ENCODE results near the gene IQSEC1. TPM values are rescaled to one million over a fixed set of nuclear protein-coding genes. Genes with fewer than 3 reads are reported as not detected.

Gene IQSEC1
- polyA plus RNA-seq, 2 of the 4 experiments (the other 2 are of a cell fraction), result 3.7 to 10.7 TPM

DNA sequence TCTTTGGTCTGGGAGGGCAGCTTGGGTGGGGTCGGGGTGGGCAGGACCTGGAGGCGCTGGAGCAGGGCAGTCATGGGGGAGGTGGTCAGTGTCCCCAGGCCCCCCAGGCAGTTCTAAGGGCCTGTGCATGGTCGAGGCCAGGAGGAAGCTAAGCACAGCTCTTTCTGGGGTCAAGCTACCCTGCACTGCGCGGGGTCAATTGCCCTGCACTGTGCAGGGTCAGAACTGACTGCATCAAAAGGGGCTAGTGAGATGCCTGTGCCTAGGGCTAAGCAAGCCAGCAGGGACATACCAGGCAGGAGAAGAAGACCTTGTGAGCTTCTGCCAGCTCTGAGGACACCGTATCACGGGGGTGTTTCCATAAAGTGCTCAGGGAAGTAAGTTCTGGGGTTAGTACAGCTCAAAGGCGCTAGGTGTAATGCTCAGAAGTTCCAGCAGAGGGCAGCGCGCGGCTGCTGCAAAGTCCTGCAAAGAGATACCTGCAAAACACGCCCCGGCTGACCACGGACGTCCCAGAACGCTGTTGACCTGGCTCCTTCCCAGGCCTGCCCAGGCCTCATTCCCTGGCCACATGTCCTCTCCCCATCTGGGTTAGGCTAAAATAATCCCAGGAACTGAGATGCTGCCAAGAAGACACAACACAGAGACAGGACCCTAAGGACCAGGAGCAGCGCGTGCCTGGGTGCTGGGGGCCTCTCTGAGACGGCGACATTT lies 18.8 kb upstream of the IQSEC1 start:
- ATAC-seq (peak; percentile 79 to 94), FAIRE-seq (no peak), DNase-seq (ENCODE audit: low read depth in 1 of 2, low spot score in 1 of 2) (peak; percentile 80 to 83)
- 33% methylated on average over 18 of the region's 20 CpGs for WGBS (ENCODE audit: missing lambda C conversion rate)
- H3K4me3 ChIP-seq, result no peak overlapping the region
- H3K9me3 ChIP-seq, result no peaks in the 10 kb centered on the region
- H3K4me2 ChIP-seq, result 0 out of 3 replicates have a peak overlapping the region, but pooled peaks have one; percentile 23
- no peak overlapping the region for H3K27ac ChIP-seq
- ChIA-PET POLR2A (interaction anchor here (0.7 to 1.8 kb wide), 2 partner anchors 360 to 388 kb away, joined by 4 to 7 read pairs; partner anchors contain the start of gene HDAC11), CTCF (interaction anchor here (0.6 to 4.5 kb wide), 105 partner anchors 10 to 562 kb away, joined by 3 to 127 read pairs (median 4); partner anchors contain the start of genes HDAC11 and IQSEC1)
- TF ChIP-seq, protein P1, sequence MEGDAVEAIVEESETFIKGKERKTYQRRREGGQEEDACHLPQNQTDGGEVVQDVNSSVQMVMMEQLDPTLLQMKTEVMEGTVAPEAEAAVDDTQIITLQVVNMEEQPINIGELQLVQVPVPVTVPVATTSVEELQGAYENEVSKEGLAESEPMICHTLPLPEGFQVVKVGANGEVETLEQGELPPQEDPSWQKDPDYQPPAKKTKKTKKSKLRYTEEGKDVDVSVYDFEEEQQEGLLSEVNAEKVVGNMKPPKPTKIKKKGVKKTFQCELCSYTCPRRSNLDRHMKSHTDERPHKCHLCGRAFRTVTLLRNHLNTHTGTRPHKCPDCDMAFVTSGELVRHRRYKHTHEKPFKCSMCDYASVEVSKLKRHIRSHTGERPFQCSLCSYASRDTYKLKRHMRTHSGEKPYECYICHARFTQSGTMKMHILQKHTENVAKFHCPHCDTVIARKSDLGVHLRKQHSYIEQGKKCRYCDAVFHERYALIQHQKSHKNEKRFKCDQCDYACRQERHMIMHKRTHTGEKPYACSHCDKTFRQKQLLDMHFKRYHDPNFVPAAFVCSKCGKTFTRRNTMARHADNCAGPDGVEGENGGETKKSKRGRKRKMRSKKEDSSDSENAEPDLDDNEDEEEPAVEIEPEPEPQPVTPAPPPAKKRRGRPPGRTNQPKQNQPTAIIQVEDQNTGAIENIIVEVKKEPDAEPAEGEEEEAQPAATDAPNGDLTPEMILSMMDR (IDR thresholded peaks at IDR 0.05), result peak; percentile 85
- TF ChIP-seq SMC3 (IDR thresholded peaks at IDR 0.05) (peak; percentile 86), KDM1A (IDR thresholded peaks at IDR 0.05; ENCODE audit: low read depth) (no peak), EP300 (IDR thresholded peaks at IDR 0.05) (no peak), RAD21 (conservative IDR thresholded peaks at IDR 0.05 in 1 of 2, IDR thresholded peaks at IDR 0.05 in 1 of 2) (peak; percentile 89 to 92)
- H3K4me1 ChIP-seq, result no peaks in the 10 kb centered on the region

DNA sequence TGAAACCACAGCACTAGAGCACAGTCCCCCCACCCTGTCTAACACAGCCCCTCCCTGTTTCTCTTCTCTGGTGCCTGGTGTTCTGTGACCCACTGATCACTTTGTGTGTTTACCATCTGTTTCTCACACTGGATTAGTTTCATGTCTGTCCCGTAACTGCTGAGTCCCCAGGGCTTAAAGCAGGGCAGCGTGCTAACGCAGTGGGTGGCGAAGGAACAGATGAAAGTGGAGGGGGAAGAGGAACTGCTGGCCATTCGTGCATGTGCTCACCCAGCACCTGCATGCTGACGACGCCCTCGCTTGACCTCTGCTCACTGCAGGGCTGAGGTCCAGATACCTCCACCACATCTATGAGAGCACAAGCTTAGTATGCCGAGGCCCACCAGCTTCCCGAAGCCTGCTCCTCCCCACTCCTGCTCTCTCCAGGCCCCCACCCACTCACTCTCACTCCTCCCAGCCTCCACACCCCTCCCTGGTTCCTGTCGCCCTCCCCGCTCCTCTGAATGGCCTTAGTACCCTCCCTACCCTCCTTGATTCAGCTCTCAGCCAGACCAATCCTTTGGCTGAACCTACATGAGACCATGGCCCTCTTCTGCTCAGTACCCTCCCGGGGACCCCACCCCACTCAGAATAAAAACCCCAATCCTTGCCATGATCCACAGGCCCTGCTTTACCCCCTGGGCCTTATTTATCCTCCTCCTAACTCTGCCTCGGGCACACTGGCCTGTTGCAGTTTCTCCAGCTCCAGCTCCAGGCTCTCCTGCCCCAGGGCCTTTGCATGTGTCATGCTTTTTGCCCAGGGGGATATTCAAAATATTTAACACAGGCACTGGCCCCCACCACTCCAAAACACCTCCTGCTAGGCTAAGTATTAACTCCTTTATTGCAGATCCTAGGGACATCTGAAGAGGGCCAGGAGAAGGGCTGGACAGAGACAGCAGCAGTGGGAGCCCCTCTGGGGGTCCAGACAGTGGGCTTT lies 15.1 kb upstream of the IQSEC1 start:
- ChIA-PET CTCF (interaction anchor here (0.8 to 1.6 kb wide), 2 partner anchors 364 to 408 kb away, joined by 4 read pairs; no protein-coding TSS in a partner anchor), POLR2A (no interaction called here)
- no peak for DNase-seq (ENCODE audit: low read depth in 1 of 2, low spot score in 1 of 2)
- 82% methylated on average over 14 of the region's 14 CpGs for WGBS (ENCODE audit: missing lambda C conversion rate)
- Histone ChIP-seq H3K27ac (no peak overlapping the region), H3K4me3 (no peak overlapping the region), H3K4me1 (no peaks in the 10 kb centered on the region), H3K9me3 (no peaks in the 10 kb centered on the region), H3K4me2 (no peak overlapping the region)
- ATAC-seq, result no peak
- TF ChIP-seq HOXB5 (CRISPR knock-in tag; IDR thresholded peaks at IDR 0.05), result no peak
- no peak for TF ChIP-seq TP53 (CRISPR knock-in tag; IDR thresholded peaks at IDR 0.05)
- no peak for TF ChIP-seq RFX5 (IDR thresholded peaks at IDR 0.05)
- TF ChIP-seq SREBF2 (IDR thresholded peaks at IDR 0.05), result no peak
- TF ChIP-seq EHF (CRISPR knock-in tag; IDR thresholded peaks at IDR 0.05), result no peak
- no peak for TF ChIP-seq FOSL2 (IDR thresholded peaks at IDR 0.05)
- TF ChIP-seq FOSL2 (CRISPR knock-in tag; IDR thresholded peaks at IDR 0.05), result no peak
- TF ChIP-seq HDAC2 (IDR thresholded peaks at IDR 0.05), result no peak
- no peak for FAIRE-seq

DNA sequence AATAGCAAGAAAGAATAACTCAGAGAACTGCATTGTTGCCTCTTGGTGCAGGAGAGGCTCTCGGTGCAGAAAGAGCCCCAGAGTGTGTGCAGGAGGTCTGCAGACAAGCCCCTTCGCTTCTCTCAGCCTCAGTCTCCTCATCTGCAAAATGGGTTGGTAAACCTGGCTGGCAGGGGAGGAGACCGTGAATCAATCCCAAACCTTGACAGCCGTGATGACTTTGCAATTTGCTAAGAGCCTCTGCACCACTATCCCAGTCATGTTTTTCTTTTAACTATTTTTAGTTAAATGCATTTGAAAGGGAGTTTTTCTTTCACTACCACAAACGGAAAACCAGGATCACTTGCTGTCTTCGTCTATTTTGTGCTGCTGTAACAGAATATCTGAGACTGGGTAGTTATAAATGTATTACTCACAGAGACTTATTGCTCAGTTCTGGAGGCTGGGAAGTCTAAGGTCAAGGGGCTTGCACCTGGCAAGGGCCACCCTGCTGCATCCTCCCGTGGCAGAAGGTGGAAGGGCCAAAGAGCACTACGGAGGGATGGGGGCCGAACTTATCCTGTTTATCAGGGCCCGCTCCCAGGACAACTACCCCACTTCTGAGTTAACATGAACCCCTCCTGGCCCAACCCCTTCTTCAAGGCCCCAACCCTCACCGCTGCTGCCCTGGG lies 14.2 kb upstream of the IQSEC1 start:
- ATAC-seq (no peak), DNase-seq (ENCODE audit: low read depth in 1 of 2, low spot score in 1 of 2) (no peak), FAIRE-seq (no peak)
- Histone ChIP-seq H3K4me2 (no peak overlapping the region), H3K9me3 (no peaks in the 10 kb centered on the region), H3K27ac (no peak overlapping the region), H3K4me1 (no peaks in the 10 kb centered on the region), H3K4me3 (no peak overlapping the region)
- ChIA-PET POLR2A (no interaction called here), CTCF (interaction anchor here (0.8 kb wide), 1 partner anchor 366 kb away, joined by 3 read pairs; no protein-coding TSS in a partner anchor)
- 81% methylated on average over 11 of the region's 11 CpGs for WGBS (ENCODE audit: missing lambda C conversion rate)
- no peak for TF ChIP-seq MAFK (IDR thresholded peaks at IDR 0.05; ENCODE audit: partially characterized antibody)
- no peak for TF ChIP-seq ZFP36 (IDR thresholded peaks at IDR 0.05; ENCODE audit: borderline replicate concordance, partially characterized antibody)
- 0 out of 2 replicates have a peak, but pooled peaks have one; percentile 16 for TF ChIP-seq NFE2L2 (conservative IDR thresholded peaks at IDR 0.05; ENCODE audit: low read length)

Data from A549 (cell line).